ENCODE measurements around the gene LRWD1.

GRCh38 chr7:102426268-102427018 is 38.3 kb upstream of the LRWD1 start:
- TF ChIP-seq POLR2AphosphoS5 (IDR thresholded peaks at IDR 0.05) (no peak), CTCF (IDR thresholded peaks at IDR 0.05) (no peak), POLR2A (IDR thresholded peaks at IDR 0.05) (no peak)
